H1 (cell line): Measurements from ENCODE around the gene BSG. TPM values are rescaled to one million over a fixed set of nuclear protein-coding genes. Genes with fewer than 3 reads are reported as not detected.
A peak's percentile ranks its signal among the peaks of the same experiment; 100 is the strongest.

Experiments
- CTCF ChIA-PET: fragments of 300-600 bp; sonication (Branson Sonifier 250); formaldehyde crosslinking; loops from one replicate; lab custom pipeline; 2021; ENCODE audit not compliant: partially characterized antibody; lab: Charles Lee
- POLR2A ChIA-PET: fragments of 300-600 bp; sonication (Branson Sonifier 250); formaldehyde crosslinking; loops from one replicate; lab custom pipeline; 2021; ENCODE audit warnings: inconsistent platforms; ENCODE audit not compliant: partially characterized antibody; lab: Charles Lee
- DNase-seq, 2 experiments: peaks; one replicate each; pipeline versions ENCODE4 v3.0.0 to v3.0.0-alpha.2; 2010 to 2022; ENCODE audit warnings: low spot score in 2 of 2, low read depth in 1 of 2, mixed read lengths in 1 of 2
- FAIRE-seq: peaks from 2 replicates; lab custom pipeline; 2011; peaks lifted over from hg19 to GRCh38; lab: Jason Lieb, UNC
- H2AFZ ChIP-seq: 2 replicates; pipeline ENCODE4 v1.8.1; 2012; ENCODE audit warnings: low read length, inconsistent platforms
- H2AK5ac ChIP-seq: 2 replicates; pipeline ENCODE4 v1.6.1; 2013; ENCODE audit warnings: low read depth, low read length
- H2BK120ac ChIP-seq: replicated peaks from 2 replicates; pipeline ENCODE3; 2013; ENCODE audit warnings: low read depth, low read length, inconsistent platforms
- H2BK12ac ChIP-seq: 2 replicates; pipeline ENCODE4 v1.6.1; 2013; ENCODE audit warnings: low read depth, low read length
- H2BK15ac ChIP-seq: 2 replicates; pipeline ENCODE4 v1.6.1; 2013; ENCODE audit warnings: low read length
- H2BK20ac ChIP-seq: 2 replicates; pipeline ENCODE4 v1.6.1; 2013; ENCODE audit warnings: low read length
- H2BK5ac ChIP-seq: 2 replicates; pipeline ENCODE4 v1.6.1; 2013; ENCODE audit warnings: low read depth, low read length
- H3K14ac ChIP-seq: 2 replicates; pipeline ENCODE4 v1.6.1; 2013; ENCODE audit warnings: inconsistent platforms; ENCODE audit not compliant: insufficient read length
- H3K18ac ChIP-seq: 2 replicates; pipeline ENCODE4 v1.6.1; 2013; ENCODE audit warnings: low read length; ENCODE audit errors: extremely low read depth
- H3K23ac ChIP-seq: 2 replicates; pipeline ENCODE4 v1.6.1; 2013; ENCODE audit warnings: inconsistent platforms; ENCODE audit not compliant: insufficient read length
- H3K23me2 ChIP-seq: 2 replicates; pipeline ENCODE4 v1.6.1; 2013; ENCODE audit warnings: low read depth, low read length
- H3K27ac ChIP-seq: 2 replicates; pipeline ENCODE4 v1.6.1; 2011; ENCODE audit warnings: low read depth, low read length, inconsistent platforms
- H3K27me3 ChIP-seq, 4 experiments: replicated peaks in 1 of 4; 1 replicate in 1 of 4; 2 replicates in 3 of 4; pipeline versions ENCODE4 v1.6.1 to v1.8.1; 2011 to 2013; ENCODE audit warnings: low read length in 3 of 4, mild to moderate bottlenecking in 3 of 4, inconsistent platforms in 2 of 4, mixed read lengths in 2 of 4, moderate library complexity in 1 of 4; ENCODE audit not compliant: control insufficient read depth in 3 of 4, insufficient read depth in 3 of 4; ENCODE audit errors: extremely low read depth in 1 of 4
- H3K36me3 ChIP-seq, 4 experiments: 2 replicates each; pipeline versions ENCODE4 v1.6.1 to v1.8.1; 2011 to 2013; ENCODE audit warnings: mild to moderate bottlenecking in 4 of 4, low read length in 3 of 4, moderate library complexity in 2 of 4, control low read depth in 1 of 4, inconsistent platforms in 1 of 4; ENCODE audit not compliant: insufficient read depth in 4 of 4, control insufficient read depth in 2 of 4
- H3K4ac ChIP-seq: replicated peaks from 2 replicates; pipeline ENCODE3; 2013; ENCODE audit warnings: low read length, low read depth, mixed read lengths, inconsistent platforms; ENCODE audit not compliant: insufficient read length
- H3K4me1 ChIP-seq, 4 experiments: replicated peaks in 1 of 4; 1 replicate in 1 of 4; 2 replicates in 3 of 4; pipeline versions ENCODE4 v1.6.1 to v1.8.1; 2011 to 2013; ENCODE audit warnings: low read length in 3 of 4, inconsistent platforms in 2 of 4, mixed read lengths in 1 of 4; ENCODE audit not compliant: insufficient read depth in 4 of 4, control insufficient read depth in 3 of 4
- H3K4me2 ChIP-seq, 2 experiments: 2 replicates each; pipeline versions ENCODE4 v1.6.1 to v1.8.1; 2011 to 2013; ENCODE audit warnings: low read depth in 2 of 2, low read length in 2 of 2, control low read depth in 1 of 2, inconsistent platforms in 1 of 2, mild to moderate bottlenecking in 1 of 2; ENCODE audit not compliant: insufficient read depth in 1 of 2
- H3K4me3 ChIP-seq, 4 experiments: fragments of 200-600, 300-600 bp in 1 of 4; sonication (generic), shearing (Covaris generic), sonication (Bioruptor Twin) in 1 of 4; 2 replicates each; pipeline versions ENCODE4 v1.5.1 to v1.8.1; 2011 to 2016; ENCODE audit warnings: low read length in 4 of 4, low read depth in 3 of 4, control low read depth in 2 of 4, inconsistent platforms in 2 of 4, mild to moderate bottlenecking in 2 of 4, mixed read lengths in 1 of 4, moderate library complexity in 1 of 4; ENCODE audit not compliant: insufficient read depth in 2 of 4; ENCODE audit errors: extremely low read depth in 1 of 4
- H3K56ac ChIP-seq: replicated peaks from 2 replicates; pipeline ENCODE3; 2013; ENCODE audit warnings: low read depth, mild to moderate bottlenecking, mixed read lengths, low read length, inconsistent platforms; ENCODE audit not compliant: insufficient read length
- H3K79me1 ChIP-seq: 2 replicates; pipeline ENCODE4 v1.6.1; 2013; ENCODE audit warnings: low read depth, low read length, control low read depth
- H3K79me2 ChIP-seq, 2 experiments: 2 replicates each; pipeline versions ENCODE4 v1.6.1 to v1.8.1; 2012 to 2013; ENCODE audit warnings: low read length in 2 of 2, mild to moderate bottlenecking in 2 of 2, inconsistent platforms in 1 of 2; ENCODE audit not compliant: insufficient read depth in 2 of 2, control insufficient read depth in 1 of 2
- H3K9ac ChIP-seq, 4 experiments: replicated peaks in 1 of 4; 1 replicate in 1 of 4; 2 replicates in 3 of 4; pipeline versions ENCODE4 v1.6.1 to v1.8.1; 2011 to 2013; ENCODE audit warnings: low read depth in 3 of 4, low read length in 3 of 4, control low read depth in 2 of 4, mild to moderate bottlenecking in 2 of 4, moderate library complexity in 2 of 4, inconsistent platforms in 1 of 4; ENCODE audit errors: extremely low read depth in 1 of 4
- H3K9me3 ChIP-seq, 2 experiments: 2 replicates each; pipeline versions ENCODE4 v1.6.1 to v1.8.1; 2012 to 2013; ENCODE audit warnings: mild to moderate bottlenecking in 2 of 2, moderate library complexity in 2 of 2, control low read depth in 1 of 2, inconsistent platforms in 1 of 2, low read depth in 1 of 2, low read length in 1 of 2, mixed read lengths in 1 of 2; ENCODE audit not compliant: insufficient read depth in 2 of 2
- H4K20me1 ChIP-seq, 2 experiments: replicated peaks in 1 of 2; 2 replicates each; pipeline versions ENCODE3 to v1.8.1; 2011 to 2013; ENCODE audit warnings: inconsistent platforms in 2 of 2, low read length in 2 of 2, mild to moderate bottlenecking in 1 of 2; ENCODE audit not compliant: insufficient read depth in 2 of 2, control insufficient read depth in 1 of 2
- H4K5ac ChIP-seq: 2 replicates; pipeline ENCODE4 v1.6.1; 2013; ENCODE audit warnings: low read length, low read depth, mixed read lengths, inconsistent platforms; ENCODE audit not compliant: insufficient read length
- H4K8ac ChIP-seq: 2 replicates; pipeline ENCODE4 v1.8.0; 2013; ENCODE audit warnings: mild to moderate bottlenecking, moderate library complexity, low read length, inconsistent platforms; ENCODE audit not compliant: insufficient read depth; ENCODE audit errors: extremely low read depth
- H4K91ac ChIP-seq: replicated peaks from 2 replicates; pipeline ENCODE3; 2013; ENCODE audit warnings: low read length, mixed read lengths, inconsistent platforms; ENCODE audit not compliant: insufficient read length
- WGBS, 2 experiments: shearing (Covaris generic) in 1 of 2; methylation state at CpG; one replicate each; pipeline versions ENCODE4 v1.1.6 to v1.1.7; 2013 to 2015; ENCODE audit warnings: low lambda C conversion rate in 2 of 2, mixed read lengths in 2 of 2, inconsistent platforms in 1 of 2, low coverage in 1 of 2, missing lambda C conversion rate in 1 of 2; ENCODE audit not compliant: insufficient replicate concordance in 2 of 2, insufficient coverage in 1 of 2, insufficient read length in 1 of 2; ENCODE audit errors: extremely low coverage in 1 of 2, missing lambda C conversion rate in 1 of 2; 5-methylcytosine and 5-hydroxymethylcytosine counted together
- polyA plus RNA-seq, 7 experiments: library from polyadenylated mRNA; depleted of rRNA in 3 of 7; stranded (reverse) in 5 of 7; unstranded in 2 of 7; fragments of >200 nt in 5 of 7; fragments of 200-250 nt in 2 of 7; gene quantifications; 1 replicate in 5 of 7; 2 replicates in 1 of 7; 4 replicates in 1 of 7; pipeline versions ENCODE4 v1.2.1 to v1.2.3, GENCODE V29; 2011 to 2013; ENCODE audit warnings: missing spikeins in 2 of 7, mixed read lengths in 2 of 7
- total RNA-seq: library from RNA; stranded (reverse); fragmentation: NEBNext Ultra II Directional; extraction: Animal tissue kit (Norgen Biotek cat#: 25700); gene quantifications from 2 replicates; pipeline ENCODE4 v1.2.1, GENCODE V29; 2021
- TF ChIP-seq, protein P1 (sequence below): IDR thresholded peaks from 2 replicates; pipeline ENCODE4 v1.6.1; 2012; ENCODE audit warnings: low read length, inconsistent platforms
- TF ChIP-seq, protein P2 (sequence below): IDR thresholded peaks from 2 replicates; pipeline ENCODE4 v1.6.1; 2012; ENCODE audit warnings: inconsistent platforms

BSG gene
- total and polyA plus RNA-seq, 2 of the 8 experiments (the other 6 are each of a cell fraction or from before 2014, with no cell fraction given), result 726 to 1,055 TPM

- H3K23me2 ChIP-seq, result no peaks in the 10 kb centered on the region
- H3K23ac ChIP-seq, result no peak overlapping the region
- no peak overlapping the region for H2AK5ac ChIP-seq
- H4K91ac ChIP-seq, result no peak overlapping the region
- H4K5ac ChIP-seq, result no peak overlapping the region
- H3K4me1 ChIP-seq, result no peaks in the 10 kb centered on the region
- H3K4me3 ChIP-seq, result no peak overlapping the region
- no peak overlapping the region for H2BK20ac ChIP-seq
- CTCF ChIA-PET, result interaction anchor here (1.2 kb wide), 1 partner anchor 27 kb away, joined by 4 read pairs; no protein-coding TSS in a partner anchor
- DNase-seq (no peak), FAIRE-seq (no peak)
- no peaks in the 10 kb centered on the region for H3K79me2 ChIP-seq
- no peak overlapping the region for H2BK12ac ChIP-seq
- H3K4ac ChIP-seq, result no peak overlapping the region
- peaks cover 0 to 4% of the 10 kb centered on the region in 2 experiments; a peak in 1 of 4 replicates for H3K9me3 ChIP-seq
- H3K79me1 ChIP-seq, result no peaks in the 10 kb centered on the region; the same call in 1 of the 2 replicates
- H2AFZ ChIP-seq, result no peak overlapping the region
- H4K8ac ChIP-seq, result peak overlapping the region; percentile 28; the same call in 1 of the 2 replicates
- 86% methylated on average over 33 of the region's 36 CpGs; no CpG with 5 or more reads in 1 of the 2 experiments for WGBS, 2 experiments
- no peak overlapping the region for H3K18ac ChIP-seq
- peaks cover 0 to 2% of the 10 kb centered on the region in 2 experiments for H4K20me1 ChIP-seq
- H3K56ac ChIP-seq, result no peak overlapping the region
- no peak overlapping the region for H2BK5ac ChIP-seq
- H3K4me2 ChIP-seq, result no peak overlapping the region
- peaks cover 0 to 7% (median 3%) of the 10 kb centered on the region in 4 experiments; a peak in 2 of 8 replicates for H3K36me3 ChIP-seq
- H2BK120ac ChIP-seq, result no peak overlapping the region
- H3K27me3 ChIP-seq, result no peaks in the 10 kb centered on the region
- H3K14ac ChIP-seq, result no peak overlapping the region
- POLR2A ChIA-PET, result interaction anchor here (1.6 kb wide), 1 partner anchor 20 kb away, joined by 3 read pairs; no protein-coding TSS in a partner anchor
- H2BK15ac ChIP-seq, result no peak overlapping the region
- no peak overlapping the region; a peak in 1 of 7 replicates for H3K9ac ChIP-seq
- no peak overlapping the region for H3K27ac ChIP-seq
- TF ChIP-seq, protein P1, sequence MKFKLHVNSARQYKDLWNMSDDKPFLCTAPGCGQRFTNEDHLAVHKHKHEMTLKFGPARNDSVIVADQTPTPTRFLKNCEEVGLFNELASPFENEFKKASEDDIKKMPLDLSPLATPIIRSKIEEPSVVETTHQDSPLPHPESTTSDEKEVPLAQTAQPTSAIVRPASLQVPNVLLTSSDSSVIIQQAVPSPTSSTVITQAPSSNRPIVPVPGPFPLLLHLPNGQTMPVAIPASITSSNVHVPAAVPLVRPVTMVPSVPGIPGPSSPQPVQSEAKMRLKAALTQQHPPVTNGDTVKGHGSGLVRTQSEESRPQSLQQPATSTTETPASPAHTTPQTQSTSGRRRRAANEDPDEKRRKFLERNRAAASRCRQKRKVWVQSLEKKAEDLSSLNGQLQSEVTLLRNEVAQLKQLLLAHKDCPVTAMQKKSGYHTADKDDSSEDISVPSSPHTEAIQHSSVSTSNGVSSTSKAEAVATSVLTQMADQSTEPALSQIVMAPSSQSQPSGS, result no peak
- TF ChIP-seq, protein P2, sequence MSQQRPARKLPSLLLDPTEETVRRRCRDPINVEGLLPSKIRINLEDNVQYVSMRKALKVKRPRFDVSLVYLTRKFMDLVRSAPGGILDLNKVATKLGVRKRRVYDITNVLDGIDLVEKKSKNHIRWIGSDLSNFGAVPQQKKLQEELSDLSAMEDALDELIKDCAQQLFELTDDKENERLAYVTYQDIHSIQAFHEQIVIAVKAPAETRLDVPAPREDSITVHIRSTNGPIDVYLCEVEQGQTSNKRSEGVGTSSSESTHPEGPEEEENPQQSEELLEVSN, result no peak
These were observed 38.5 kb downstream of the BSG start for GRCh38 chr19:610801-611480.
